Upper lobe of left lung (tissue), 6 donors: ENCODE data around the gene DAO. TPM values are rescaled to one million over a fixed set of nuclear protein-coding genes. Genes with fewer than 3 reads are reported as not detected.

Experiments
- ATAC-seq, 2 donors: fragments of 200-7000 bp; cut with Tn5 transposase; one replicate each; pipeline ENCODE4 v1.9.1; 2022; ENCODE audit warnings: mild to moderate bottlenecking in 2 of 2, moderate library complexity in 2 of 2; ENCODE audit not compliant: low FRiP score in 2 of 2
- DNase-seq, 2 donors: peaks; one replicate each; pipeline ENCODE4 v3.0.0-alpha.2; 2019 to 2020
- H3K27ac ChIP-seq, 4 donors: fragments of 200-600 bp; sonication (generic); one replicate each; pipeline ENCODE4 v1.5.1; 2016 to 2019
- H3K27me3 ChIP-seq, 4 donors: fragments of 200-600 bp; sonication (generic); one replicate each; pipeline ENCODE4 v1.5.1; 2017 to 2019
- H3K36me3 ChIP-seq, 4 donors: fragments of 200-600 bp; sonication (generic); one replicate each; pipeline ENCODE4 v1.5.1; 2016 to 2019
- H3K4me1 ChIP-seq, 4 donors: fragments of 200-600 bp; sonication (generic); one replicate each; pipeline ENCODE4 v1.5.1; 2018 to 2019
- H3K4me3 ChIP-seq, 4 donors: fragments of 200-600 bp; sonication (generic); one replicate each; pipeline ENCODE4 v1.5.1; 2017 to 2019; ENCODE audit warnings: mild to moderate bottlenecking in 2 of 4, moderate library complexity in 1 of 4
- H3K9me3 ChIP-seq, 4 donors: fragments of 200-600 bp; sonication (generic); one replicate each; pipeline ENCODE4 v1.5.1; 2018 to 2019
- CTCF ChIP-seq, 6 experiments: fragments of 450-650 bp in 4 of 6; fragments of 200-600 bp in 2 of 6; sonication (generic) in 2 of 6; IDR thresholded peaks; one replicate each; pipeline ENCODE4 v1.5.1; 2016 to 2019; ENCODE audit warnings: antibody characterized with exemption in 6 of 6
- EP300 ChIP-seq, 4 donors: sonication (generic); formaldehyde crosslinking; IDR thresholded peaks; one replicate each; pipeline ENCODE4 v1.5.1; 2017; ENCODE audit warnings: antibody characterized with exemption in 4 of 4, control low read depth in 2 of 4
- POLR2A ChIP-seq, 4 donors: fragments of 450-650 bp; IDR thresholded peaks; one replicate each; pipeline ENCODE4 v1.5.1; 2016 to 2017; ENCODE audit warnings: antibody characterized with exemption in 4 of 4, mild to moderate bottlenecking in 2 of 4
- POLR2AphosphoS5 ChIP-seq, 2 donors: sonication (generic); formaldehyde crosslinking; IDR thresholded peaks; one replicate each; pipeline ENCODE4 v1.5.1; 2017; ENCODE audit warnings: antibody characterized with exemption in 2 of 2
- WGBS, 2 donors: methylation state at CpG; one replicate each; pipeline ENCODE4 v1.1.5; 2017 to 2018; 5-methylcytosine and 5-hydroxymethylcytosine counted together
- total RNA-seq, 6 donors: library from RNA; depleted of rRNA in 4 of 6; stranded (reverse); fragments of >200 nt in 4 of 6; gene quantifications; one replicate each; pipeline versions ENCODE4 v1.1.0 to v1.2.1, GENCODE V29; 2016 to 2021
- donor health status: DM: no; HTN: no; CAD: no; lungs with moderate emphysema.
- donor health status: DM: no; HTN: yes; CAD: no; lungs with severe emphysema.

The DAO gene
- total RNA-seq, 6 donors from 2014 or later, result not detected

- 87 to 88% methylated on average over 2 of the region's 2 CpGs for WGBS, 2 donors
Measured at GRCh38 chr12:108906971-108907370, 27.1 kb downstream of the DAO start.

GRCh38 chr12:108907839-108908351 is 28.0 kb downstream of the DAO start:
- no peaks in the 10 kb centered on the region for H3K27me3 ChIP-seq
- ATAC-seq (peak in 1 of 2 donors; percentile 54), DNase-seq (peak in 1 of 2 donors; percentile 26)
- TF ChIP-seq CTCF (IDR thresholded peaks at IDR 0.05) (no peak), POLR2AphosphoS5 (IDR thresholded peaks at IDR 0.05) (no peak), EP300 (IDR thresholded peaks at IDR 0.05) (no peak), POLR2A (IDR thresholded peaks at IDR 0.05) (no peak)
- H3K36me3 ChIP-seq, result no peaks in the 10 kb centered on the region
- H3K4me3 ChIP-seq, result no peak overlapping the region
- H3K4me1 ChIP-seq, result peaks cover 0 to 12% (median 3%) of the 10 kb centered on the region in 4 donors
- H3K27ac ChIP-seq, result peak overlapping the region in 2 of 4 donors; percentile 30 to 32
- H3K9me3 ChIP-seq, result no peaks in the 10 kb centered on the region
- WGBS, 2 donors, result 10 to 16% methylated on average over 2 of the region's 2 CpGs

More at GRCh38 chr12:108906971-108907370, 27.1 kb downstream of the DAO start:
- H3K27me3 ChIP-seq, result no peaks in the 10 kb centered on the region
- TF ChIP-seq POLR2AphosphoS5 (IDR thresholded peaks at IDR 0.05) (no peak), CTCF (IDR thresholded peaks at IDR 0.05) (no peak), POLR2A (IDR thresholded peaks at IDR 0.05) (no peak)
- ATAC-seq (no peak), DNase-seq (no peak)
- H3K36me3 ChIP-seq, result no peaks in the 10 kb centered on the region
- no peak overlapping the region for H3K27ac ChIP-seq
- no peaks in the 10 kb centered on the region for H3K9me3 ChIP-seq
- no peak overlapping the region for H3K4me3 ChIP-seq
- H3K4me1 ChIP-seq, result peaks cover 0 to 12% (median 3%) of the 10 kb centered on the region in 4 donors

DNA sequence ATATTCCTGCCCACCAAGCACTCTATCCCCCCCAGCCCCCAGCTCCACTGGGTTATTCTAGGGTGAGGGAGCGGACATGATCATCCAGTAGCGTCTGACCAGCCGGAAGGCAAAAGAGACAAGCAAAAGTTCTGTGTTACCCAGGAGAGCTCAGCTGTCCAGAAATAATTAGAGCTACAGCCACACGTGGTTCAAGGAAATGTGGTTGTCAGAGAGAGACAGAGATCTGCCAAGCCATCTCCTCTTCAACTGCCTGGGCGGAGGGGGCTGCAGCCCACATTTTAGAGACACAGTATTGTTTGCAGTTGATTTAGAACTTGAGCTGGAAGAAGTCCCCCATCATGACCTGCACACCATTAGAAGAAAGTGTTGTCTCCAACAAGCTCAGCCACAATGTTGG is 30.4 kb downstream of the DAO start:
- no peaks in the 10 kb centered on the region for H3K36me3 ChIP-seq
- ATAC-seq (no peak), DNase-seq (no peak)
- H3K4me1 ChIP-seq, result peaks cover 0 to 11% (median under 1%) of the 10 kb centered on the region in 4 donors
- no peaks in the 10 kb centered on the region for H3K27me3 ChIP-seq
- TF ChIP-seq EP300 (IDR thresholded peaks at IDR 0.05) (no peak), CTCF (IDR thresholded peaks at IDR 0.05) (no peak), POLR2AphosphoS5 (IDR thresholded peaks at IDR 0.05) (no peak), POLR2A (IDR thresholded peaks at IDR 0.05) (no peak)
- no peaks in the 10 kb centered on the region for H3K9me3 ChIP-seq
- H3K27ac ChIP-seq, result no peak overlapping the region
- 76 to 84% methylated on average over 5 of the region's 5 CpGs for WGBS, 2 donors
- H3K4me3 ChIP-seq, result no peak overlapping the region

DNA sequence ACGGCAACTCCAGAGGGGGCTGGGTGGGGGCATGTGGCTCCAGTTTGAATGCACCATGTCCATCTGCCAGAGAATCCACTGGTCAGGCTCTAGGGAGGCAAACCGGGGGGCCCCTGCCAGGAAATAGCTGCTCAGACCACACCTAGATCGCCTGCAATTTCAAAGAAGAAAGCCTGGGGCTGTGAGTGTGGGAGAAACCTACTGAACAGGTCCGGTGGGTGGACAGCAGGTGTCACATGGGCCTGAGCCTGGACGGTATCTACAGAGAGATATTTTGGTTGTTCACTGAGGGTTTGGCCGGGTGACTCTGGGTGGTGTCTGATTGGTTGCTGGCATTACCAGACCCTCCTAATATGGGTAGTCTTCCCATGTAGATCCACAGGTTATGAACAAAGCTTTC is 32.0 kb downstream of the DAO start:
- WGBS, 2 donors, result 74% methylated on average over 6 of the region's 6 CpGs; no CpG with 5 or more reads in 1 of the 2 donors
- no peak overlapping the region for H3K27ac ChIP-seq
- no peak for ATAC-seq
- no peak overlapping the region for H3K4me3 ChIP-seq
- DNase-seq, result no peak
- H3K36me3 ChIP-seq, result no peaks in the 10 kb centered on the region
- H3K27me3 ChIP-seq, result no peaks in the 10 kb centered on the region
- peaks cover 0 to 11% (median 0%) of the 10 kb centered on the region in 4 donors for H3K4me1 ChIP-seq
- H3K9me3 ChIP-seq, result no peaks in the 10 kb centered on the region
- no peak for TF ChIP-seq CTCF (IDR thresholded peaks at IDR 0.05)
- no peak for TF ChIP-seq POLR2AphosphoS5 (IDR thresholded peaks at IDR 0.05)
- TF ChIP-seq POLR2A (IDR thresholded peaks at IDR 0.05), result no peak
- TF ChIP-seq EP300 (IDR thresholded peaks at IDR 0.05), result no peak

GRCh38 chr12:108912361-108912760 is 32.5 kb downstream of the DAO start:
- no peak for TF ChIP-seq POLR2A (IDR thresholded peaks at IDR 0.05)
- TF ChIP-seq POLR2AphosphoS5 (IDR thresholded peaks at IDR 0.05), result no peak
- TF ChIP-seq EP300 (IDR thresholded peaks at IDR 0.05), result no peak
- no peak for TF ChIP-seq CTCF (IDR thresholded peaks at IDR 0.05)
- 94 to 100% methylated on average over 2 to 9 of the region's 9 CpGs for WGBS, 2 donors
- H3K27ac ChIP-seq, result no peak overlapping the region
- DNase-seq, result peak in 1 of 2 donors; percentile 52
- H3K27me3 ChIP-seq, result no peaks in the 10 kb centered on the region
- ATAC-seq, result no peak
- H3K4me3 ChIP-seq, result no peak overlapping the region
- H3K9me3 ChIP-seq, result no peaks in the 10 kb centered on the region
- peaks cover 0 to 11% (median 0%) of the 10 kb centered on the region in 4 donors for H3K4me1 ChIP-seq
- H3K36me3 ChIP-seq, result no peaks in the 10 kb centered on the region
